IMR-90 (cell line): ENCODE data around the gene SCARB1. TPM values are rescaled to one million over a fixed set of nuclear protein-coding genes. Genes with fewer than 3 reads are reported as not detected.

Experiments used
- ATAC-seq: fragments of 200-7000 bp; cut with Tn5 transposase; 2 replicates; pipeline ENCODE4 v1.9.1; 2020; ENCODE audit warnings: low read depth, mild to moderate bottlenecking, moderate library complexity
- BruUV-seq: library from RNA; stranded (reverse); fragments of 400-500 nt; replicated peaks from 2 replicates; lab custom pipeline; 2021; lab: Mats Ljungman, UMichigan
- CTCF ChIA-PET: fragments of 300-600 bp; formaldehyde crosslinking; extraction: SDS; loops from one replicate; lab custom pipeline; 2021; ENCODE audit warnings: antibody characterized with exemption; lab: Yijun Ruan, JAX
- POLR2A ChIA-PET: fragments of 300-600 bp; sonication (Branson Sonifier 250); formaldehyde crosslinking; loops from one replicate; lab custom pipeline; 2022; ENCODE audit warnings: antibody characterized with exemption; ENCODE audit not compliant: unreplicated experiment; lab: Charles Lee
- DNase-seq: peaks from one replicate; pipeline ENCODE4 v3.0.0; 2013
- H2AFZ ChIP-seq: replicated peaks from 2 replicates; pipeline ENCODE3; 2013; ENCODE audit warnings: low read length, mild to moderate bottlenecking; ENCODE audit not compliant: poor library complexity
- H2AK5ac ChIP-seq: 2 replicates; pipeline ENCODE4 v1.6.1; 2013; ENCODE audit warnings: low read depth, low read length, inconsistent platforms
- H2AK9ac ChIP-seq: replicated peaks from 2 replicates; pipeline ENCODE3; 2013; ENCODE audit warnings: mild to moderate bottlenecking, low read depth, low read length, moderate library complexity; ENCODE audit not compliant: poor library complexity
- H2BK120ac ChIP-seq: 2 replicates; pipeline ENCODE4 v1.6.1; 2013; ENCODE audit warnings: low read depth, low read length, inconsistent platforms
- H2BK15ac ChIP-seq: 3 replicates; pipeline ENCODE4 v1.6.1; 2013; ENCODE audit warnings: low read depth, low read length, inconsistent platforms
- H2BK20ac ChIP-seq: 2 replicates; pipeline ENCODE4 v1.6.1; 2013; ENCODE audit warnings: low read depth, mild to moderate bottlenecking, inconsistent platforms, low read length, moderate library complexity
- H2BK5ac ChIP-seq: 2 replicates; pipeline ENCODE4 v1.6.1; 2013; ENCODE audit warnings: mild to moderate bottlenecking, low read depth, low read length, inconsistent platforms; ENCODE audit not compliant: poor library complexity, severe bottlenecking
- H3K14ac ChIP-seq: replicated peaks from 2 replicates; pipeline ENCODE4 v1.6.1; 2013; ENCODE audit warnings: low read depth, low read length, inconsistent platforms
- H3K18ac ChIP-seq: 2 replicates; pipeline ENCODE4 v1.6.1; 2013; ENCODE audit warnings: low read depth, low read length, control low read depth
- H3K23ac ChIP-seq: 2 replicates; pipeline ENCODE4 v1.6.1; 2013; ENCODE audit warnings: low read depth, low read length, inconsistent platforms
- H3K27ac ChIP-seq: 2 replicates; pipeline ENCODE4 v1.5.1; 2013; ENCODE audit warnings: mild to moderate bottlenecking, control low read depth, low read length; ENCODE audit not compliant: insufficient read depth
- H3K27me3 ChIP-seq: 2 replicates; pipeline ENCODE4 v1.6.1; 2013; ENCODE audit warnings: low read length; ENCODE audit not compliant: control insufficient read depth, insufficient read depth
- H3K36me3 ChIP-seq: 2 replicates; pipeline ENCODE4 v1.6.1; 2013; ENCODE audit warnings: low read length, mixed read lengths; ENCODE audit not compliant: control insufficient read depth, insufficient read depth
- H3K4ac ChIP-seq: 2 replicates; pipeline ENCODE4 v1.6.1; 2013; ENCODE audit warnings: low read depth, low read length, inconsistent platforms
- H3K4me1 ChIP-seq: 2 replicates; pipeline ENCODE4 v1.6.1; 2013; ENCODE audit warnings: low read length, mixed read lengths; ENCODE audit not compliant: control insufficient read depth, insufficient read depth
- H3K4me2 ChIP-seq: 2 replicates; pipeline ENCODE4 v1.6.1; 2013; ENCODE audit warnings: low read depth, mild to moderate bottlenecking, control low read depth, low read length, moderate library complexity
- H3K4me3 ChIP-seq: 2 replicates; pipeline ENCODE4 v1.5.1; 2013; ENCODE audit warnings: low read depth, mild to moderate bottlenecking, control low read depth, low read length, moderate library complexity; ENCODE audit not compliant: insufficient read depth
- H3K56ac ChIP-seq: 2 replicates; pipeline ENCODE4 v1.6.1; 2013; ENCODE audit warnings: low read length, inconsistent platforms; ENCODE audit not compliant: insufficient read depth; ENCODE audit errors: extremely low read depth
- H3K79me1 ChIP-seq, 2 experiments: 2 replicates each; pipeline ENCODE4 v1.6.1; 2013; ENCODE audit warnings: low read length in 2 of 2, inconsistent platforms in 1 of 2, low read depth in 1 of 2
- H3K9ac ChIP-seq: 2 replicates; pipeline ENCODE4 v1.6.1; 2013; ENCODE audit warnings: low read depth, low read length, control low read depth
- H3K9me1 ChIP-seq: 2 replicates; pipeline ENCODE4 v1.6.1; 2013; ENCODE audit warnings: low read length, inconsistent platforms; ENCODE audit not compliant: insufficient read depth
- H3K9me3 ChIP-seq: 2 replicates; pipeline ENCODE4 v1.6.1; 2013; ENCODE audit warnings: low read length; ENCODE audit not compliant: control insufficient read depth, insufficient read depth
- H4K20me1 ChIP-seq: 2 replicates; pipeline ENCODE4 v1.6.1; 2013; ENCODE audit warnings: low read length, inconsistent platforms; ENCODE audit not compliant: insufficient read depth
- H4K5ac ChIP-seq: 2 replicates; pipeline ENCODE4 v1.6.1; 2013; ENCODE audit warnings: mild to moderate bottlenecking, low read depth, low read length, control low read depth
- H4K8ac ChIP-seq, 2 experiments: 2 replicates each; pipeline ENCODE4 v1.6.1; 2013; ENCODE audit warnings: low read depth in 2 of 2, low read length in 2 of 2, control low read depth in 1 of 2, inconsistent platforms in 1 of 2
- H4K91ac ChIP-seq: 2 replicates; pipeline ENCODE4 v1.6.1; 2013; ENCODE audit warnings: low read depth, low read length, inconsistent platforms; ENCODE audit not compliant: insufficient read depth
- MAZ ChIP-seq: IDR thresholded peaks from 2 replicates; pipeline ENCODE4 v1.6.1; 2012; ENCODE audit warnings: low read depth, mild to moderate bottlenecking, low read length, improper control_type of control experiment, moderate library complexity, borderline replicate concordance
- MXI1 ChIP-seq: IDR thresholded peaks from 2 replicates; pipeline ENCODE4 v1.6.1; 2012; ENCODE audit warnings: low read depth, mild to moderate bottlenecking, low read length, moderate library complexity, borderline replicate concordance
- POLR2A ChIP-seq: IDR thresholded peaks from 2 replicates; pipeline ENCODE4 v1.6.1; 2012; ENCODE audit warnings: mild to moderate bottlenecking, low read depth, low read length
- WGBS, 2 experiments: methylation state at CpG; one replicate each; pipeline versions ENCODE4 v1.1.5 to v1.1.7; 2013; ENCODE audit warnings: missing lambda C conversion rate in 2 of 2; ENCODE audit not compliant: insufficient read length in 1 of 2; ENCODE audit errors: extremely low coverage in 2 of 2; 5-methylcytosine and 5-hydroxymethylcytosine counted together
- dilution Hi-C: fragments of 300-500 bp; cut with HindIII; formaldehyde crosslinking; loops from one replicate; pipeline ENCODE4 v1.14.3; 2018; ENCODE audit warnings: low sequenced_read_pairs; ENCODE audit not compliant: unreplicated experiment
- in situ Hi-C: fragments of 300-500 bp; cut with MboI; formaldehyde crosslinking; loops from 3 replicates; pipeline ENCODE4 v1.14.3; 2019; ENCODE audit warnings: low sequenced_read_pairs, inconsistent platforms, mixed read lengths
- intact Hi-C: fragments of 100-400 bp; cut with micrococcal nuclease; formaldehyde crosslinking; loops from 2 replicates; pipeline ENCODE4 v1.10.0; 2022
- polyA plus RNA-seq, 3 experiments: library from polyadenylated mRNA; depleted of rRNA; stranded (reverse); fragments of >200 nt; gene quantifications; 2 replicates each; pipeline ENCODE4 v1.2.3, GENCODE V29; 2012; ENCODE audit warnings: low replicate concordance in 1 of 3
- total RNA-seq: library from RNA; depleted of rRNA; stranded (reverse); fragments of >200 nt; gene quantifications from 2 replicates; pipeline ENCODE4 v1.2.3, GENCODE V29; 2012
- TF ChIP-seq, protein P1 (sequence below): fragments of 150-350 bp; IDR thresholded peaks from 2 replicates; pipeline ENCODE4 v1.6.1; 2017; ENCODE audit warnings: mild to moderate bottlenecking, antibody characterized with exemption, low read length, low read depth

SCARB1 gene
- total and polyA plus RNA-seq, 2 of the 4 experiments (the other 2 are of a cell fraction), result 3.0 to 24.8 TPM

DNA sequence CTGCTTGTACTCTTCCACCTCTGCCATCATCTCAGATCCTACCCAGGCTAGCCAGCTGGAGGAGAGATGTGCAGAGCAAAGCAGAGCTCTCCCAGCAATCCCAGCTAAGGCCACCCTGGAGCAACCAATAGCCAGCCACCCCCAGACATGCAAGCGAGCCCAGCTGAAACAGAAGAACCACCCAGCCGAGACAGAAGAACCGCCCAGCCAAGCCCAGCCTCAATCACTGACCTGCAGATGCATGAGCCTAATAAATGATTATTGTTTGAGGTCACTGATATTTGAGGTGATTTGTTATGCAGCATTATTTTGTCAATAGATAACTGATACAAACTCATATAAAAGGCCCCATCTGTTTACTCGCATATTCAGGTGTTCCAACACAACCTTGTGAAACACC, 106.3 kb downstream of the SCARB1 start:
- Histone ChIP-seq H3K9ac (no peak overlapping the region), H3K27me3 (peaks cover 7% of the 10 kb centered on the region; the same call in 1 of the 2 replicates), H3K18ac (no peak overlapping the region), H2BK20ac (no peak overlapping the region), H2BK5ac (no peak overlapping the region), H3K14ac (no peak overlapping the region), H3K27ac (no peak overlapping the region), H3K36me3 (no peaks in the 10 kb centered on the region), H3K4ac (no peak overlapping the region), H4K91ac (no peak overlapping the region), H3K4me1 (peaks cover 12% of the 10 kb centered on the region; the same call in 1 of the 2 replicates), H3K79me1 (no peaks in the 10 kb centered on the region), H2AK9ac (no peak overlapping the region), H3K9me1 (no peaks in the 10 kb centered on the region; the same call in 1 of the 2 replicates), H3K4me2 (no peak overlapping the region), H4K5ac (no peak overlapping the region), H3K23ac (no peak overlapping the region), H2AK5ac (no peak overlapping the region), H2AFZ (no peak overlapping the region), H2BK15ac (no peak overlapping the region), H4K20me1 (no peaks in the 10 kb centered on the region), H3K56ac (no peak overlapping the region), H2BK120ac (no peak overlapping the region), H3K4me3 (no peak overlapping the region), H4K8ac (no peak overlapping the region), H3K9me3 (peaks cover 16% of the 10 kb centered on the region)
- in situ Hi-C loops, result no loop called here
- POLR2A ChIA-PET, result no interaction called here
- DNase-seq, result no peak
- intact Hi-C loops, result no loop called here
- BruUV-seq, result no TSS peak
- dilution Hi-C loops, result no loop called here
- WGBS, 2 experiments, result no CpG with 5 or more reads among the region's 4 CpGs
- TF ChIP-seq MXI1 (no peak), POLR2A (no peak), MAZ (no peak)
- TF ChIP-seq, protein P1, sequence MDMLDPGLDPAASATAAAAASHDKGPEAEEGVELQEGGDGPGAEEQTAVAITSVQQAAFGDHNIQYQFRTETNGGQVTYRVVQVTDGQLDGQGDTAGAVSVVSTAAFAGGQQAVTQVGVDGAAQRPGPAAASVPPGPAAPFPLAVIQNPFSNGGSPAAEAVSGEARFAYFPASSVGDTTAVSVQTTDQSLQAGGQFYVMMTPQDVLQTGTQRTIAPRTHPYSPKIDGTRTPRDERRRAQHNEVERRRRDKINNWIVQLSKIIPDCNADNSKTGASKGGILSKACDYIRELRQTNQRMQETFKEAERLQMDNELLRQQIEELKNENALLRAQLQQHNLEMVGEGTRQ, result no peak
- ATAC-seq, result no peak
- CTCF ChIA-PET, result no interaction called here
